Stomach (tissue), 9 donors: Measurements from ENCODE around the gene SPATA1. TPM values are rescaled to one million over a fixed set of nuclear protein-coding genes. Genes with fewer than 3 reads are reported as not detected.

Source experiments
- DNase-seq, 2 donors: peaks; one replicate each; pipeline versions ENCODE4 v3.0.0 to v3.0.0-alpha.2; 2013 to 2019
- H3K27ac ChIP-seq, 5 donors: fragments of 200-600 bp in 4 of 5; sonication (generic) in 4 of 5; one replicate each; pipeline ENCODE4 v1.5.1; 2013 to 2019; ENCODE audit warnings: mild to moderate bottlenecking in 1 of 5, moderate library complexity in 1 of 5
- H3K27me3 ChIP-seq, 3 donors: fragments of 200-600 bp; sonication (generic); one replicate each; pipeline ENCODE4 v1.5.1; 2017 to 2019; ENCODE audit warnings: mixed run types in 1 of 3
- H3K36me3 ChIP-seq, 4 donors: fragments of 200-600 bp; sonication (generic); 1 replicate in 3 of 4; 2 replicates in 1 of 4; pipeline ENCODE4 v1.5.1; 2016 to 2019
- H3K4me1 ChIP-seq, 4 donors: fragments of 200-600 bp; sonication (generic); one replicate each; pipeline ENCODE4 v1.5.1; 2016 to 2019
- H3K4me3 ChIP-seq, 4 donors: fragments of 200-600 bp; sonication (generic) in 3 of 4; one replicate each; pipeline ENCODE4 v1.5.1; 2016 to 2019; ENCODE audit warnings: mild to moderate bottlenecking in 1 of 4
- H3K9me3 ChIP-seq, 4 donors: fragments of 200-600 bp; sonication (generic); one replicate each; pipeline ENCODE4 v1.5.1; 2016 to 2019
- CTCF ChIP-seq, 7 experiments: fragments of 450-650 bp in 4 of 7; fragments of 200-600 bp in 3 of 7; sonication (generic) in 3 of 7; IDR thresholded peaks; one replicate each; pipeline ENCODE4 v1.5.1; 2016 to 2019; ENCODE audit warnings: antibody characterized with exemption in 7 of 7, control low read depth in 2 of 7, mild to moderate bottlenecking in 1 of 7
- EP300 ChIP-seq: sonication (generic); formaldehyde crosslinking; IDR thresholded peaks from one replicate; pipeline ENCODE4 v1.6.1; 2017; ENCODE audit warnings: antibody characterized with exemption
- POLR2A ChIP-seq, 4 donors: fragments of 450-650 bp; IDR thresholded peaks; one replicate each; pipeline ENCODE4 v1.6.1; 2016; ENCODE audit warnings: antibody characterized with exemption in 4 of 4, control low read depth in 2 of 4, mild to moderate bottlenecking in 1 of 4, moderate library complexity in 1 of 4
- POLR2AphosphoS5 ChIP-seq, 3 donors: sonication (generic); formaldehyde crosslinking; IDR thresholded peaks; one replicate each; pipeline ENCODE4 v1.6.1; 2016; ENCODE audit warnings: antibody characterized with exemption in 3 of 3
- WGBS, 5 donors: extraction: QIAGEN DNeasy Blood & Tissue Kit in 3 of 5; methylation state at CpG; one replicate each; pipeline versions ENCODE4 v1.1.5 to v1.1.7; 2013 to 2018; 5-methylcytosine and 5-hydroxymethylcytosine counted together
- intact Hi-C: fragments of 100-400 bp; cut with DNase I; formaldehyde crosslinking; loops from one replicate; pipeline ENCODE4 v1.15.1; 2023; ENCODE audit warnings: low total_unique reads
- polyA plus RNA-seq, 3 donors: library from polyadenylated mRNA; stranded (reverse); fragments of 200-250 nt; gene quantifications; one replicate each; pipeline ENCODE4 v1.2.3, GENCODE V29; 2013
- total RNA-seq, 5 donors: library from RNA; depleted of rRNA; stranded (reverse); fragments of >200 nt; gene quantifications; one replicate each; pipeline versions ENCODE4 v1.1.0 to v1.2.3, GENCODE V29; 2014 to 2016
- donor health status: healthy with polysubstance abuse.
- donor health status: Bipolar disorder and iron deficiency.
- donor health status: healthy.

Gene SPATA1
- total and polyA plus RNA-seq, 8 donors = 1.3 to 1.8 (median 1.5) TPM; not detected in 5

GRCh38 chr1:84613026-84613425, 106.8 kb downstream of the SPATA1 start:
- Histone ChIP-seq H3K4me3 (no peak overlapping the region), H3K27ac (no peak overlapping the region), H3K36me3 (no peaks in the 10 kb centered on the region), H3K9me3 (peaks cover 0 to 17% (median 5%) of the 10 kb centered on the region in 4 donors), H3K27me3 (no peaks in the 10 kb centered on the region), H3K4me1 (peaks cover 0 to 12% (median 3%) of the 10 kb centered on the region in 4 donors)
- WGBS, 5 donors = 56 to 77% (median 63%) methylated on average over 2 of the region's 2 CpGs
- DNase-seq = no peak
- no peak for TF ChIP-seq CTCF (IDR thresholded peaks at IDR 0.05)
- no peak for TF ChIP-seq EP300
- TF ChIP-seq POLR2AphosphoS5 (IDR thresholded peaks at IDR 0.05) = no peak
- TF ChIP-seq POLR2A (IDR thresholded peaks at IDR 0.05) = no peak
- intact Hi-C loops = no loop called here

- Histone ChIP-seq H3K36me3 (no peaks in the 10 kb centered on the region), H3K27ac (no peak overlapping the region), H3K4me3 (no peak overlapping the region), H3K4me1 (peaks cover 0 to 15% (median 3%) of the 10 kb centered on the region in 4 donors), H3K27me3 (no peaks in the 10 kb centered on the region), H3K9me3 (peaks cover 0 to 17% (median 5%) of the 10 kb centered on the region in 4 donors)
- no peak for DNase-seq
- intact Hi-C loops = no loop called here
- 92 to 97% (median 96%) methylated on average over 2 of the region's 2 CpGs for WGBS, 5 donors
- TF ChIP-seq EP300 (no peak), CTCF (IDR thresholded peaks at IDR 0.05) (no peak), POLR2AphosphoS5 (IDR thresholded peaks at IDR 0.05) (no peak), POLR2A (IDR thresholded peaks at IDR 0.05) (no peak)
Observed at GRCh38 chr1:84613887-84614286, 107.7 kb downstream of the SPATA1 start.

GRCh38 chr1:84615790-84616189, 109.6 kb downstream of the SPATA1 start:
- TF ChIP-seq EP300 (no peak), POLR2A (IDR thresholded peaks at IDR 0.05) (no peak), CTCF (IDR thresholded peaks at IDR 0.05) (no peak), POLR2AphosphoS5 (IDR thresholded peaks at IDR 0.05) (no peak)
- H3K9me3 ChIP-seq = peaks cover 0 to 17% (median 5%) of the 10 kb centered on the region in 4 donors
- DNase-seq = no peak
- no peaks in the 10 kb centered on the region for H3K27me3 ChIP-seq
- H3K4me3 ChIP-seq = no peak overlapping the region
- no peaks in the 10 kb centered on the region for H3K36me3 ChIP-seq
- intact Hi-C loops = no loop called here
- H3K27ac ChIP-seq = no peak overlapping the region
- WGBS, 5 donors = 78 to 96% (median 89%) methylated on average over 1 of the region's 1 CpG
- H3K4me1 ChIP-seq = peaks cover 10 to 32% (median 16%) of the 10 kb centered on the region in 4 donors

Other genes with a start within 250 kb of the SPATA1 start
- 1 to 10 TPM in 3 of 5 donors, not detected in 2; 1.4 to 7.5 (median 1.7) TPM for gene SAMD13, start 204.7 kb upstream of the SPATA1 start, total RNA-seq
- gene SAMD13, start 204.7 kb upstream of the SPATA1 start, polyA plus RNA-seq = 1 to 10 TPM; 1.7 to 9.0 (median 6.5) TPM
- not detected for gene DNASE2B, start 107.9 kb upstream of the SPATA1 start, total RNA-seq
- gene DNASE2B, start 107.9 kb upstream of the SPATA1 start, polyA plus RNA-seq = under 1 TPM; 0.20 to 0.92 (median 0.25) TPM
- gene RPF1, start 27.1 kb upstream of the SPATA1 start, total RNA-seq = 10 to 100 TPM in 4 of 5 donors, 1 to 10 TPM in 1; 7.6 to 40.8 (median 21.9) TPM
- gene RPF1, start 27.1 kb upstream of the SPATA1 start, polyA plus RNA-seq = 10 to 100 TPM; 22.4 to 34.7 (median 29.3) TPM
- 100 to 1,000 TPM in 3 of 5 donors, 10 to 100 TPM in 2; 20.6 to 197 (median 131) TPM for gene GNG5, start 195 bp downstream of the SPATA1 start, total RNA-seq
- 100 to 1,000 TPM; 158 to 185 (median 180) TPM for gene GNG5, start 195 bp downstream of the SPATA1 start, polyA plus RNA-seq
- gene CTBS, start 68.1 kb downstream of the SPATA1 start, total RNA-seq = 10 to 100 TPM in 2 of 5 donors, 1 to 10 TPM in 3; 4.0 to 19.5 (median 8.2) TPM
- 1 to 10 TPM; 5.1 to 8.9 (median 7.5) TPM for gene CTBS, start 68.1 kb downstream of the SPATA1 start, polyA plus RNA-seq
- gene SSX2IP, start 184.1 kb downstream of the SPATA1 start, total RNA-seq = 10 to 100 TPM in 4 of 5 donors, 1 to 10 TPM in 1; 4.9 to 24.5 (median 17.4) TPM
- 1 to 10 TPM; 2.6 to 4.4 (median 3.4) TPM for gene SSX2IP, start 184.1 kb downstream of the SPATA1 start, polyA plus RNA-seq